Stomach (tissue), 4 donors: ENCODE results near the gene NSMCE3.

ENCODE experiments used
- CTCF ChIP-seq, 7 experiments: fragments of 450-650 bp in 4 of 7; fragments of 200-600 bp in 3 of 7; sonication (generic) in 3 of 7; IDR thresholded peaks; one replicate each; pipeline ENCODE4 v1.5.1; 2016 to 2019; ENCODE audit warnings: antibody characterized with exemption in 7 of 7, control low read depth in 2 of 7, mild to moderate bottlenecking in 1 of 7
- EP300 ChIP-seq: sonication (generic); formaldehyde crosslinking; IDR thresholded peaks from one replicate; pipeline ENCODE4 v1.6.1; 2017; ENCODE audit warnings: antibody characterized with exemption
- POLR2AphosphoS5 ChIP-seq, 3 donors: sonication (generic); formaldehyde crosslinking; IDR thresholded peaks; one replicate each; pipeline ENCODE4 v1.6.1; 2016; ENCODE audit warnings: antibody characterized with exemption in 3 of 3

- no peak for TF ChIP-seq CTCF (IDR thresholded peaks at IDR 0.05)
- TF ChIP-seq EP300 = no peak
- TF ChIP-seq POLR2AphosphoS5 (IDR thresholded peaks at IDR 0.05) = no peak
Observed at GRCh38 chr15:29260896-29261295, 8.7 kb downstream of the NSMCE3 start.
